T-cell (primary cell): ENCODE data around the gene SLC30A7. TPM values are rescaled to one million over a fixed set of nuclear protein-coding genes. Genes with fewer than 3 reads are reported as not detected.

ENCODE experiments used
- ATAC-seq, 4 experiments: fragments of 200-7000 bp in 3 of 4; fragments of 150-1000 bp in 1 of 4; cut with Tn5 transposase; replicated peaks in 1 of 4; 1 replicate in 3 of 4; 2 replicates in 1 of 4; pipeline ENCODE4 v1.10.0; 2021; ENCODE audit warnings: moderate library complexity in 3 of 4, mild to moderate bottlenecking in 2 of 4, moderate number of reproducible peaks in 1 of 4
- CTCF ChIA-PET, 2 donors: fragments of 300-600 bp; sonication (Branson Sonifier 250); formaldehyde crosslinking; loops; one replicate each; lab custom pipeline; 2022; ENCODE audit warnings: antibody characterized with exemption in 2 of 2; lab: Charles Lee
- POLR2A ChIA-PET, 2 donors: fragments of 300-600 bp; sonication (Branson Sonifier 250); formaldehyde crosslinking; loops; one replicate each; lab custom pipeline; 2022; ENCODE audit warnings: antibody characterized with exemption in 2 of 2; lab: Charles Lee
- DNase-seq, 35 experiments: peaks; one replicate each; pipeline versions ENCODE4 v3.0.0 to v3.0.0-alpha.2; 2013 to 2023
- H3K27ac ChIP-seq: one replicate; pipeline ENCODE4 v1.5.1; 2013; ENCODE audit warnings: low read length
- H3K27me3 ChIP-seq, 2 experiments: replicated peaks in 1 of 2; 1 replicate in 1 of 2; 2 replicates in 1 of 2; pipeline versions ENCODE4 v1.6.1 to v1.7.0; 2013; ENCODE audit warnings: low read length in 1 of 2, mixed read lengths in 1 of 2; ENCODE audit not compliant: control insufficient read depth in 2 of 2, insufficient read depth in 2 of 2; ENCODE audit errors: extremely low read depth in 1 of 2
- H3K36me3 ChIP-seq, 2 donors: 1 replicate in 1 of 2; 2 replicates in 1 of 2; pipeline versions ENCODE4 v1.6.1 to v1.7.0; 2013; ENCODE audit warnings: low read length in 1 of 2; ENCODE audit not compliant: control insufficient read depth in 2 of 2, insufficient read depth in 1 of 2; ENCODE audit errors: extremely low read depth in 1 of 2
- H3K4me1 ChIP-seq, 2 experiments: 1 replicate in 1 of 2; 2 replicates in 1 of 2; pipeline versions ENCODE4 v1.6.1 to v1.7.0; 2013; ENCODE audit warnings: low read length in 2 of 2, mixed read lengths in 1 of 2; ENCODE audit not compliant: insufficient read depth in 2 of 2, control insufficient read depth in 1 of 2; ENCODE audit errors: extremely low read depth in 1 of 2
- H3K4me3 ChIP-seq, 2 donors: 1 replicate in 1 of 2; 2 replicates in 1 of 2; pipeline versions ENCODE4 v1.5.1 to v1.7.0; 2013; ENCODE audit warnings: mild to moderate bottlenecking in 2 of 2, low read length in 1 of 2, moderate library complexity in 1 of 2; ENCODE audit not compliant: control insufficient read depth in 1 of 2; ENCODE audit errors: extremely low read depth in 1 of 2
- H3K9me3 ChIP-seq: 2 replicates; pipeline ENCODE4 v1.7.0; 2013
- H3K27ac Mint-ChIP-seq, 2 donors: one replicate each; pipeline ENCODE4 v1.8.0; 2020 to 2021; ENCODE audit warnings: mild to moderate bottlenecking in 2 of 2, mixed read lengths in 2 of 2
- H3K27me3 Mint-ChIP-seq, 2 donors: one replicate each; pipeline ENCODE4 v1.8.0; 2021 to 2022; ENCODE audit warnings: mixed read lengths in 2 of 2
- H3K36me3 Mint-ChIP-seq: one replicate; pipeline ENCODE4 v1.8.0; 2021; ENCODE audit warnings: mixed read lengths
- H3K4me1 Mint-ChIP-seq, 3 donors: one replicate each; pipeline ENCODE4 v1.8.0; 2020 to 2022; ENCODE audit warnings: mixed read lengths in 3 of 3, mild to moderate bottlenecking in 1 of 3
- H3K4me3 Mint-ChIP-seq, 3 donors: one replicate each; pipeline ENCODE4 v1.8.0; 2020 to 2022; ENCODE audit warnings: mild to moderate bottlenecking in 3 of 3, mixed read lengths in 3 of 3, moderate library complexity in 3 of 3
- H3K9me3 Mint-ChIP-seq, 3 donors: one replicate each; pipeline ENCODE4 v1.8.0; 2020 to 2022; ENCODE audit warnings: mixed read lengths in 3 of 3
- WGBS: methylation state at CpG from one replicate; pipeline ENCODE4 v1.1.5; 2013; ENCODE audit warnings: missing lambda C conversion rate; ENCODE audit not compliant: insufficient coverage; 5-methylcytosine and 5-hydroxymethylcytosine counted together
- total RNA-seq, 35 experiments: library from RNA in 6 of 35; stranded (reverse) in 6 of 35; fragments of 120-200 nt in 1 of 35; gene quantifications; one replicate each; pipeline versions ENCODE4 v1.2.1 to v1.2.4 and lab custom pipeline; 2013 to 2026

SLC30A7 gene
- total RNA-seq, 5 donors from 2014 or later (not counting 1 experiment from before 2014, with no cell fraction given): 28.8 to 44.1 (median 36.9) TPM

- Mint-ChIP-seq H3K27me3 (no peaks in the 10 kb centered on the region), H3K4me1 (peaks cover 73 to 80% (median 75%) of the 10 kb centered on the region in 3 donors), H3K9me3 (no peaks in the 10 kb centered on the region), H3K4me3 (peak overlapping the region; percentile 37 to 92 (median 53)), H3K36me3 (peaks cover 25% of the 10 kb centered on the region), H3K27ac (peak overlapping the region; percentile 1 to 9)
- WGBS: 94% methylated on average over 2 of the region's 6 CpGs
- no peak for DNase-seq
- H3K27me3 ChIP-seq: no peaks in the 10 kb centered on the region
- H3K9me3 ChIP-seq: no peaks in the 10 kb centered on the region
- peak overlapping the region in 1 of 2 donors; percentile 35 for H3K4me3 ChIP-seq
- peaks cover 17 to 48% of the 10 kb centered on the region in 2 experiments for H3K4me1 ChIP-seq
- CTCF ChIA-PET: interaction anchor here in 1 of 2 donors (1.1 kb wide), 1 partner anchor 32 kb away, joined by 5 read pairs; no protein-coding TSS in a partner anchor
- ATAC-seq: no peak
- POLR2A ChIA-PET: interaction anchor here in 1 of 2 donors (0.6 kb wide), 1 partner anchor 54 kb away, joined by 6 read pairs; no protein-coding TSS in a partner anchor
- no peak overlapping the region for H3K27ac ChIP-seq
- peaks cover 0 to 2% of the 10 kb centered on the region in 2 donors for H3K36me3 ChIP-seq
Observed at GRCh38 chr1:101027194-101027772, 131.4 kb downstream of the SLC30A7 start.

DNA sequence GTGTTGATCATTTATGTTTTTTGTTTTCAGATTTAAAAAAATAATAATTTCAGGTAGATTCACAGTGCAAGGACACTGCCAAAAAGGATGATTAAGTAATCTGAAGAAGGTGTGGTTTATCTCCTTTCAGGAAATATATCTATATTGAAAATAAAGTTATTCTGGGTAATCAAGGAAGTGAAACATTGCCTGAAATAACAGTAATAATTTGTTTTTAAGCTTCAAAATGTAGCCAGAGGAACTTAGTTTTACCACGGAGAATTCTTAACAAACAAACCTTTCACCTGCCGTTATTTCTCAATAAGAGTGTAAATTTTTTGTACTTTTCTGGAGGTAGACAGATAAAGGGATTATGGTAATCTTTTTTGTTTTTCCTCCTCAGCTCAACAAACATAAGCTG lies 132.6 kb downstream of the SLC30A7 start:
- DNase-seq (no peak), ATAC-seq (no peak)
- H3K4me3 ChIP-seq: no peak overlapping the region
- H3K27ac ChIP-seq: no peak overlapping the region
- whole genome bisulfite sequencing: no CpG with 5 or more reads among the region's 2 CpGs
- peaks cover 14 to 44% of the 10 kb centered on the region in 2 experiments for H3K4me1 ChIP-seq
- H3K27me3 Mint-ChIP-seq: no peaks in the 10 kb centered on the region
- H3K27ac Mint-ChIP-seq: peak overlapping the region in 1 of 2 donors; percentile 39
- H3K9me3 Mint-ChIP-seq: peaks cover 0 to 4% (median 0%) of the 10 kb centered on the region in 3 donors
- H3K4me1 Mint-ChIP-seq: peaks cover 65 to 76% (median 67%) of the 10 kb centered on the region in 3 donors
- CTCF ChIA-PET: no interaction called here
- no peaks in the 10 kb centered on the region for H3K27me3 ChIP-seq
- no peak overlapping the region for H3K4me3 Mint-ChIP-seq
- peaks cover 0 to 2% of the 10 kb centered on the region in 2 donors for H3K36me3 ChIP-seq
- no peaks in the 10 kb centered on the region for H3K9me3 ChIP-seq
- POLR2A ChIA-PET: interaction anchor here in 1 of 2 donors (0.7 kb wide), 1 partner anchor 851 kb away, joined by 3 read pairs; no protein-coding TSS in a partner anchor
- H3K36me3 Mint-ChIP-seq: peaks cover 27% of the 10 kb centered on the region

DNA sequence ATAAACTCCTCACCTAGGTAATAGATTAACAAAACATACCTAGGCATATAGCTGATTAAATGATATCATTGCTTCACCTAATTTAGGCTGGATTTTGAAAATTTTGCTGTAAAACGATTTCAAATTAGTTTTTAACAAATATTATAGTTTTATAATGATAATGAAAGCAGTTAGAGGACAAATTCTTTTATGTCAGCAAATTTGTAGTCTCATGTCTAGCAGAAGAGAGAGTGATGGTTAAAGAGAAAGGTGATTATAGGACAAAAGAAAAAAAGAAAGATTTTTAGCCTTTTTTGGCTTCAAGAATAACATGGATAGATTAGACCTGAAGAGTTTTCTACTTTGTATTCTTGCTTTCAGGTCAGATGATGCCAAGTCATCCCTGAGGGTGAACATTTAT lies 133.3 kb downstream of the SLC30A7 start:
- DNase-seq (no peak), ATAC-seq (no peak)
- H3K27ac Mint-ChIP-seq: no peak overlapping the region
- no peak overlapping the region for H3K4me3 Mint-ChIP-seq
- POLR2A ChIA-PET: interaction anchor here in 1 of 2 donors (0.7 kb wide), 1 partner anchor 850 kb away, joined by 3 read pairs; no protein-coding TSS in a partner anchor
- peaks cover 60 to 74% (median 61%) of the 10 kb centered on the region in 3 donors for H3K4me1 Mint-ChIP-seq
- H3K27ac ChIP-seq: no peak overlapping the region
- H3K9me3 ChIP-seq: no peaks in the 10 kb centered on the region
- H3K27me3 ChIP-seq: no peaks in the 10 kb centered on the region
- no peaks in the 10 kb centered on the region for H3K36me3 ChIP-seq
- peaks cover 23% of the 10 kb centered on the region for H3K36me3 Mint-ChIP-seq
- peaks cover 0 to 4% (median 0%) of the 10 kb centered on the region in 3 donors for H3K9me3 Mint-ChIP-seq
- H3K4me1 ChIP-seq: peaks cover 10 to 41% of the 10 kb centered on the region in 2 experiments
- no CpG with 5 or more reads among the region's 1 CpG for WGBS
- no peaks in the 10 kb centered on the region for H3K27me3 Mint-ChIP-seq
- H3K4me3 ChIP-seq: no peak overlapping the region
- CTCF ChIA-PET: no interaction called here

GRCh38 chr1:101030881-101031280 lies 135.0 kb downstream of the SLC30A7 start:
- Mint-ChIP-seq H3K27ac (peak overlapping the region; percentile 24 to 32), H3K9me3 (peaks cover 0 to 4% (median 0%) of the 10 kb centered on the region in 3 donors), H3K4me3 (no peak overlapping the region), H3K27me3 (no peaks in the 10 kb centered on the region), H3K36me3 (peaks cover 24% of the 10 kb centered on the region), H3K4me1 (peaks cover 59 to 78% (median 67%) of the 10 kb centered on the region in 3 donors)
- H3K36me3 ChIP-seq: no peaks in the 10 kb centered on the region
- no peaks in the 10 kb centered on the region for H3K9me3 ChIP-seq
- H3K27ac ChIP-seq: no peak overlapping the region
- 100% methylated on average over 1 of the region's 4 CpGs for WGBS
- no peak overlapping the region for H3K4me3 ChIP-seq
- CTCF ChIA-PET: interaction anchor here in 1 of 2 donors (0.6 kb wide), 1 partner anchor 10 kb away, joined by 3 read pairs; no protein-coding TSS in a partner anchor
- ATAC-seq (no peak), DNase-seq (no peak)
- H3K4me1 ChIP-seq: peaks cover 15 to 41% of the 10 kb centered on the region in 2 experiments
- no peaks in the 10 kb centered on the region for H3K27me3 ChIP-seq
- POLR2A ChIA-PET: interaction anchor here (0.6 to 0.7 kb wide), 3 partner anchors 29 to 659 kb away, joined by 3 read pairs; no protein-coding TSS in a partner anchor

Other genes starting within 250 kb of the SLC30A7 start
- gene VCAM1, start 176.3 kb upstream of the SLC30A7 start, total RNA-seq: under 1 TPM in 4 of 5 donors, not detected in 1; 0.12 to 0.36 (median 0.24) TPM
- gene EXTL2, start 1.2 kb upstream of the SLC30A7 start, total RNA-seq: 1 to 10 TPM; 2.4 to 4.1 (median 2.7) TPM
- 10 to 100 TPM; 42.7 to 65.6 (median 45.0) TPM for gene DPH5, start 129.7 kb downstream of the SLC30A7 start, total RNA-seq